A375 (cell line): ENCODE data around the gene HMGCR. TPM values are rescaled to one million over a fixed set of nuclear protein-coding genes. Genes with fewer than 3 reads are reported as not detected.

Experiments used
- total RNA-seq: library from RNA; depleted of rRNA; stranded (reverse); fragments of >200 nt; shearing (Covaris generic); gene quantifications from 2 replicates; pipeline ENCODE4 v1.2.3, GENCODE V29; 2014; rRNA removed

The HMGCR gene
- total RNA-seq, result 53.4 and 55.0 TPM in 2 replicates

GRCh38 chr5:75336615-75337336 is at the start of gene HMGCR:
HMGCR (plus strand) TSS chr5:75337220; CDS start chr5:75342606, 5,386 bp downstream.

Other genes starting within 250 kb of the HMGCR start
- gene ANKRD31, start 100.3 kb upstream of the HMGCR start, total RNA-seq, result 0.32 and 0.34 TPM in 2 replicates
- 10.6 and 16.2 TPM in 2 replicates for gene CERT1, start 174.4 kb downstream of the HMGCR start, total RNA-seq
- 14.7 and 17.1 TPM in 2 replicates for gene POLK, start 174.7 kb downstream of the HMGCR start, total RNA-seq